Stimulated activated CD8-positive, alpha-beta memory T cell treated with anti-CD3 and anti-CD28 coated beads, Interleukin-15, amount 100 ng/mL, for 48 hours (primary cell): Measurements from ENCODE around the gene PLCB1.

Source experiments
- DNase-seq, 2 donors: peaks; one replicate each; pipeline ENCODE4 v3.0.0-alpha.2; 2020; ENCODE audit warnings: low read depth in 2 of 2

Gene PLCB1

DNA sequence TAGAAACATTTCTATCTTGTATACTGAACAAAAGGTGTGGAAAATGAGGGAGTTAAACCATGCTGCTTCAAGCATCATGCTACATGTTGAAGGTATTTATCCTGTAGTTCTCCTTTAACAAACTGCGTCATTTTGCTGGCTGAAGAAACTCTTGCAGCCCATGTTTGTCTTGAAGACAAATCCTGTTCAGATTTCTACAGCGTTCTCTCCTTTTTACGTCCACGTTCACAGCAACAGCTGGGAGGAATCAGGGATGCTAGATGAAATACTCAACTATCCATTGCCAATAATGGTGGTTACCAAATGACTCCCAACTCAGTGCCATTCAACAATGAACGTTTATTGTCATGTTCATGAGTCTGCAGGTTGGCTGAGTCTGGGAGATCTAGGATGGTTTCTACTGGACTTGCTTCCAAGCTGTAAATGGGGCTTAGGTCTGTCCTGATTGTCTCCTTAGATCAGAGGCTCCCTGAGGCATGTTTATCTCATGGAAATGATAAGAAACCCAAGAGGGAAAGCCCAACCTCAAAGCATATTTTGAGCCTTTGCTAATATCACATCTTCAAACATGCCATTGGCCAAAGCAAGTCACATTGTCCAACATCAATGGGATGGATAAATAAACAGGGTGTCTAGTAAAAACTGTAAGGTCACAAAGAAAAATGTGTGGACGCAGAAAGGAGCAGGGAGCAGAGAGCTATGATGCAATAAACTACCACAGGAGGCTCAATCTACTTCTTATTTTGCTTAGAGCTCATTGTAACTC, 2.7 kb upstream of the PLCB1 start:
- no peak for DNase-seq

DNA sequence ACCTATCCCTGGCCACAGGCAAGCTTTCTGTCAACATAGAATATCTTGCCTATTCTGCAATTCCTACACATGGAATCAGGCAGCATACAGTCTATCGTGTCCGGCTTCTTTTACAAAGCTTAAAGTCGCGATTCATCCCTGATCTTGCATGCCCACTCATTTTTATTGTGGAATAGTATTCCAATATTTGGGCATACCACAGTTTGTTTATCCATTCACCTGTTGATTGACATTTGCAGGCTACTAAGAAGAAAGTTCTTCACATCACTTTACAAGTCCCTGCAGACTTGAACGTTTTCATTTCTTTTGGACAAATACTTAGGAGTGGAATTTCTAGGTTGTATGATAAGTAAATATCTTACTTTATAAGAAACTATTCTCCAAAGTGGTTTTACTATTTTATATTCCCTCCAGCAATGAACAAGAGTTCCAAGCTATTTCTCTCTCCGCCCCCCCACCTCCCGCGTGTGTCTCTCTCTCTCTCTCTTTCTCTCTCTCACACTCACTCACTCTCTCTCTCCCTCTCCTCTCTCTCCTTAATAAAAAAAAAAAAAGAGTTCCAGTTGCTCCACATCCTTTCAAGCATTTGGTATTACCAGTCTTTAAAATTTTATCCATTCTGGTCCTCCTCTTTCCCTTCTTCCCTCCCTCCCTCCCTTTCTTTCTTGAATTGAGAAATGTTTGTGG, 1.1 kb upstream of the PLCB1 start:
- no peak for DNase-seq

DNA sequence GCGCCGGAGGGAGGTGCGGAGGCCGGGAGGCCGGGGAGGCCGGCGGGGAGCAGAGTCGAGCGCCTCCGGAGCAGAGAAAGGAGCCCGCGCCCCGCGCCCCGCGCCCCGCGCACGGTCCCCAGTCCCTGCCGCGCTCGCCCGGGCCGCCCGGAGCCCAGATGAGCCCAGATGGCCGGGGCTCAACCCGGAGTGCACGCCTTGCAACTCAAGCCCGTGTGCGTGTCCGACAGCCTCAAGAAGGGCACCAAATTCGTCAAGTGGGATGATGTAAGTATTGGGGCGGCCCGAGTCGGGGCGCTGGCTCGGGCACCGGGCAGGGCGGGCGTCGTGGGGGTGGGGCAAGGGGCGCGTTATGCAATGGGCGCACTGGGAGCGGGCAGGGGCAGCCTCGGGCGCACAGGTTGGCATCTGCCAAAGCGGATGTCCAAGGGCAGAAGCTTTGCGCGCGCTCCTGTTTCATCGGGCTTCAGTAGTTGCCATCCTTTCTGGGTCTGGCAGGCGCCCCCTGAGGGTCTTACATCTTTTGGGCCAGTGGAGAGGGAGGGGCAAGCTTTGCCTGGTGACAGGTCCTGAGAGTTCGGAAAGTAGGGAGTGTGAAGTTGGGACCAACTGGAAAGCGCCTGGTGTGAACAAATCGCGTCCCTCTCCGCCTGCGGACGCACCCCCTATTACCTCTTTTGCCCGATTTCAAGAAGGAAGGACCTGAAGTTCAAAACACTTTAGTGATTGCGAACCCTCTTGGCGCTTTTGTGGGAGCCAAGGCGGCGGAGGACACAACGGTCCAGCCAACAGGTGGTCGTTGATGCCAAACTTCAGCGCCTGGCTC, 631 bp downstream of the PLCB1 start:
- DNase-seq = no peak

DNA sequence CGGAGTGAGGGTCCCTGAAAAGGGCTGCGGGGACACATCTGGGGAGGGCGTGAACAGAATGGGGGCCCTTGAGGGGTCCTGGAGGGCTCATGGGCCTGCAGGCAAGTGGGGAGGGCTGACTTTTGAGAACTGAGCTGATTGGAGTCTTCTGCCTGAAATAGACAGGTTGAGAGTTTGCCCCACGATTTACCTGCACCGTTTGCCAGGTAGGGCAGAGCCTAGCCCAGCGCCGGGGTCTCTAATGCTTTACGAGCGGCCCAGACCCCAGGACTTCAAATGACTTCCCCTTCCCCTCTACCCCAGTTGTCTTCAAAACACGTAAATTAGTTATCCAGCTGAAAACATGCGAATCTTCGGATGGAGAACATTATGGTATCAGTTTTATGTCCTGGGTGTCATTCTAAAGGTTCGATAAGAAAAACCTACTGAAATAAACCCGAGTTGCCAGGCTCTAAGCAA, 1.3 kb downstream of the PLCB1 start:
- DNase-seq = no peak

DNA sequence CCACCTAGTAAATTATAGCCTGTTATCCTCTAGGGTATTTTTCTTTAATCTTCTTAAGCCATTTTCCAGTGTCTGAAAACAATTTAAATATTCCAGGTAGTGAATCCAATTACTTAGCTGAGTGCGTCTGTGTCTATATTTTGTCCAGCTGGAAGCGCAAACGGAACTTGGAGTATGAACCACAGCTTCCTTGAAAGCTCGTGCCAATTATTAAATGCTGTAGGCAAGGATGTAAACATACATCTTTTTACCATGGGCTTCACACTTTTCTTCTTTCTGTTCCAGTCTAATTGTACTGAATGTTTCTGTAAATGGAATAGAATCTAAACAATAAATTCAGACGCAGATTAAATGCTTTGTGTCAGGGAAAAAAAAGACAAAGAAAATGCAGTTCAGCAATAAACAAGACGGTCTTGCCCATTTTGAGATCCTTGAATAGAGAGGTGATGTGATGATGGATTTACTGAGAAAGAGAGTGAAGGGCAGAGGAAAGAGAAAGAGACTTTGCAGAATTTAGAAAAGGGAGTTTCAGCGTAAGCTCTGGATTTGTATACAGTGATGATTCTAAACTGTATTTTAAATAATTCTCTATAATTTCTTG, 1.9 kb downstream of the PLCB1 start:
- no peak for DNase-seq

DNA sequence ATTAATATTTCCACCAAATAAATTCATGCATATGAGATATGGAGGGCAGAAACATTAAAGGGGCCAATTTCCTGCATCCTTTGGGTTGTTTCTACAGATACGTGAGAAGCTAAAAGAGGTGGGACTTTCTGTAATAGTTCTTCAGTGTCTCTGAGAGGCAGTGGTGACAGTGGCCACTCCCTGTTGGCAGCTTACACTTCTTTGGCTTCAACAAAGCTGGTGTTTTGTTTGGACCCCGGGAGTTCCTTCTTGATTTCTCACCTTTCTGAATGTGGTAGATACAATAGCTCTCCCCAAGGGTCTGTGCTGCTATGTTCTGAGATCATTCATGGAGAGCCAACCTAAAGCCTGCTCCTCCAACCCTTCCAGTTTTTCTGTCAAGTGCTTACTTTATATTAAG, 7.8 kb downstream of the PLCB1 start:
- DNase-seq = no peak

DNA sequence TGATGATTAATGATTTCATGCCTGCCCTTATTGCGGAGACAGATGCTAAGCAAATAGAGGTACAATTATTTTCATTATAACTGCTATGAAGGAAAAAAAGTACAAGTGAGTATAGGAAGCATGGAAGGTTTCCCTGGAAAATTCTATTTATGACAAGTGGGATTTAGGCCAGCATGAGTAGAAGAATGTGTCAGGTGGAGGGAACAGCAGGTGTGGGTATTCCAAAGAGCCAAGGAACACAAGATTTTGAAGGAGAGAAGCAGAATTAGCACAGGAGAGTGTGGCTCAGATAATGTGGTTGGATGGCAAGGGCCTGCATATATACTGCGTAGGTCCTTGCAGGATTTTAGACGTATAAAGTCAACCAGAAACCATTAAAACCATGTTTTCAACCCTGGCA, 11.4 kb downstream of the PLCB1 start:
- no peak for DNase-seq

DNA sequence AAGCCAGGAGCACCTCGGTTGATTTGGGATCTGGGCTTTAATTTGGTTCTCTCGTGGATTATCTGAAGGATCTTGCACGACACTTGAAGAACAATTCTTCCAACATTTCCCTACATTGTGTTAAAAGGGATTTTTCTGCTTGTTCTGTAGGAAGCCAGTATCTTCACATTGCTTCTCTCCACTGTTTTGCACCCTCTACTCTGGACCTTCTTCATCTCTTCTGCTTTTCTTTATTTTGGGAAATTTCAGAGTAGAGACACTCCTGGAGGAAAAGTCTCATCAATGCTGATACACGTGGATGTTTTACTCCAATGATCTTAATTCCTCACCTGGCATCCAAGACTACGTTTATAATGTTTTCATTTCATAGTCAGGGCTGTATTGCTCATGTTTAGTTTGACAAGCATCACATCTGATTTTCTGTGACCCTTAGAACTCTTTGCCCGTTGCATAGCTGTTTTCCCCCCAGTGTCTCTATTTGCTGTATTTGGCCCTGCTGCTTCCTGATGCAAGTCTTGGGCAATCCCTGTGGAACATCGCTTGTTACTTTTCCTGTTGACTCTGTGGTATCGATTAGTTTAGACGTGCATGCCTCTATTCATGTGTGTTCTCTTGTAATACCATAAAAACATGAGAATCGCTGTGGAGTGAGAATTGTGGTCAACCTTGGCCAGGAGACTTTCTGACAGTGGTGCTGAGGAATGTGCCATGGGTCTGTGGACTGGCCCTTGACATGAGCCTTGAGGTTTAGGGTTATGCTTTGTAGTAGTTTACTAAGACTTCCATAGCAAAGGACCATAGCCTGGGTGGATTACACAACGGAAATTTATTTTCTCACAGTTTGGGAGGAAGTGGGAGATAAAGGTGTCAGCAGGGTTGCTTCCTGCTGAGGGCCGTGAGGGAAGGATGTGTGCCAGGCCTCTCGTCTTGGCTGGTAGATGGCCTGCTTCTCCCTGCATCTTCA, 12.5 kb downstream of the PLCB1 start:
- DNase-seq = no peak

DNA sequence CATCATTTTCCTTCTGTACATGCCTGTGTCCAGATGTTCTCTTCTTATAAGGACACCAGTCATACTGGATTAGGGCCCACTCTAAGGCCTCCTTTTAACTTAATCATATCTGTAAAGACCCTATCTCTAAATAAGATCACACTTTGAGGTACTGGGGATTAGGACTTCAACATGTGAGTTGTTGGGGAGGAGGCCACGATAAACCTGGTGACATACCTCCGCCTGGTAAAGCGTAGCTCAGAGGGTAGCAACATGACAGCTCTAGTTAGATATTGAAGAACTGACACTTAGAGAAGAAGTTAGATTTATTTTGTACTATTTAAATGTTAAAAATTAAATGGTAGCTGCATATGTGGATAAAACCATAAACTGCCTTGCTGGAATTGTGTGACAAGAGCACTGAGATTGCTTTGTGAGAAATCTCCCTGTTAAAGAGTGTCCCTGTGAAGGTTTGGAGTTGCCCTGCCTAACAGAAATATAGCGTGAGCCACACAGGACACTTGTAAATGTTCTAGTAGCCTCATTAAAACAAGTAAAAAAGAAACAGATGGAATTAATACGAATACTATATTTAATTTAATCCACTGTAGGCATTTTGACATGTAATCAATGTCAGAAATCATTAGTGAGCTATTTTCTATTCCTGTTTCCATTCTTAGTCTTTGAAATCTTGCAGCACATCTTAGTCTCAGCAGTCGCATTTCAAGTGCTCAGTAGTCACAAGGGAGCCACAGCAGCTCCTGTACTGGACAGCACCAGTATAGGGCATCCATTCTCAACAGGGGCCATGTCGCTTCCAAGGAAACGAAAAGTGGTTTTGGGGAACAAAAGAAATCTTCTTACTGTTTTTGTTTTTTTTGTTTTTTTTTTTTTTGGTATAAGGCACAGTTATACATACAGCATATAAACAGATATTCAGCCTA, 13.4 kb downstream of the PLCB1 start:
- DNase-seq = no peak

DNA sequence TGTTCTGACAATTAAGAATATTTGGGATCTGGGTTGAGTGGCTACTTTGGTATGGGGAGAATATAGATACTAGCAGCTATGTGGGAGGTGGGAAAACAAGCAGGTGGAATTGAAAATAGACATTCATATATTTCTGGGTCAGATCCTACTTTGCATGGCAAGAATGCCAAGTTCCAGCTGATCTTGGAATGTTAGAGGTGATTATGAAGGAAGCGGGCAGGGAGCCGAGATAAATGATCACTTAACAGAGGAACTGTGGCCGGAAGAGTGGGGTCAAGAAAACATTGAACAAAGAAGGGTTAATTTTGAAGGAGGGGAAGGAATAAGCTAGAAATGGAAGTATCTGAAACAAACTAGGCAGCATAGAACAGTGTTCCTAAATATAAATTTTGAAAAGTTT, 15.4 kb downstream of the PLCB1 start:
- DNase-seq = no peak

DNA sequence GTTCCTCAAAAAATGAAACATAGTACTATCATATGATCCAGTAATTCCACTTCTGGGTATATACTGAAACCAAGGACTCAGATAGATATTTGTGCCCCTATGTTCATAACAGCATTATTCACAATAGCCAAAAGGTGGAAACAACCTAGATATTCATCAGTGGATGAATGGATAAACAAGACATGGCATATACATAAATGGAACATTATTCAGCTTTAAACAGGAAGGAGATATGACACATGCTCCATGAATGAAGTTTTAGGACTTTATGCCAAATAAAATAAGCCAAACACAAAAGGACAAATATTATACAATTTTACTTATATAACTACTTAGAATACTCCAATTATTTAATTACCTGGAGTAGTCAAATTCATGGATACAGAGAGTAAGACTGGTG, 16.4 kb downstream of the PLCB1 start:
- DNase-seq = no peak

DNA sequence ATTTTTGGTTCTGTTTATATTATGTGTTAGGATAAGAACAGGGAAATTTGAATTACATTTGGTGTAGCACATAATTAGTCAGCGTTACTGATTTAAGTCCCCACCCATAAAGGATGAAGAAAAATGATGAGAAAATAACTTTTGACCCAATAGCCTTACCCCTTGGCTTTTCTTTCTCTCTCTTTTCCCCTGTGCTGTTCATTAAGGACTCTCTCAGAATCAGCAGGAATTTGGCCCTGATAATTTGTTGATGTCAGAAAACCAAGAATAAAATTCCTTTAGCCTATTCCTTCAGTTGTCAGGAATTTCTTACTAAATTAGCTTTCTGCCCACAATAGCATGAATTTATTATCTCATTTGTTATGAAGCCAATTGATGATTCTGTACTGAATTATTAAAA, 18.5 kb downstream of the PLCB1 start:
- no peak for DNase-seq

DNA sequence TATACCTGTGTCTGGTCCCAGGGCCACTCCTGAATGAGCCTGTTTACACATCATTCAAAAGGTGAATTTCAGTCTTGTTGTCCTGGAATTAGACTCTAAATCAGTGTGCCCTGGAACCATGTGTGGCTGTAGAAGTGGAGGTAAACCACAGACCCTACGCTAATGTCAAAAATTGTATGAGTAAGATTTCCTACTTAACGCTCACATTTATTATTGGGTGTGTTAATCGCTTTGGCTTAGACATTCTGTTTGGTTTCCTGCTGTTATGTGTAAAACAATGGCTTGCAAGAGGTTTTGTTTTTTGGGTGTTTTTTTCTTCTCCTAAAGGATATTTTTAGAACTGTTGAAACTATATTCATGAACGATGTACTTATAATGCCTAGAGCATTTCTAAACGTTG, 19.3 kb downstream of the PLCB1 start:
- no peak for DNase-seq

DNA sequence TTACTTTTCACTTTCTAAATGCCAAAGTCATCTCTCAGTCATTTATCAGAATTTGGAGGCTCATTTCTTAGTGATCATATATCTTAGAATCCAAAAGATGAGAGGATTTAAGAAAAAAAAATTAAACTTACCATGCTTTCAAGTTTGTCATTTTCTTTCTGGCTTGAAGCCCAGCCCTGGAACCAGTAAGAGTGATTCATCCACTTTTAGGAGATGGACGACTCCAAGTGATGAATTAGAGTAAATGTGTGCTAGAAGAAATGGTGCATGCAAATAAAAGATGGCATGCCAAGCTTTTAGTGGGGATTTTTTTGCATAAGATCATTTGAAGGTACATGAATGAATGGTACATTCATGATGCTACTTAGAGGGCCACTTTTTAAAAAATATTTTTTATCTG, 20.1 kb downstream of the PLCB1 start:
- DNase-seq = no peak

DNA sequence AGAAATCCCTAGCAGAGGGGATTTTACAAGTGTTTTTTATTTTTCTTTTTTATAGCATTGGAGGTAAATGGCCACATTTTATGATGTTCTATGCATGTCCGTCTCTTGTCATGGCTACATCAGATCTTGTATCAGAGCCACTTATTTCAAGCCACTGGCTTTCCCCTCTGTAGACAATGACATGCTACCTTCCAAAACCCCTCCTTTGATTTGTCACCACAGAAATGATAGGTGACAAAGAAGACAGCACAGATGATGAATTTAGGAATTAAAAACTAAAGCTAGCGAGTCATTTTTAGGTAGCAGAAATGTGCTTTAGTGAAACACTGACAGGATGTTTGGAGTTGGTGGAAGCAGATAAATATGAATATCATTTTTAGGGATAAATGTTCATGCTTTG, 20.8 kb downstream of the PLCB1 start:
- DNase-seq = no peak

DNA sequence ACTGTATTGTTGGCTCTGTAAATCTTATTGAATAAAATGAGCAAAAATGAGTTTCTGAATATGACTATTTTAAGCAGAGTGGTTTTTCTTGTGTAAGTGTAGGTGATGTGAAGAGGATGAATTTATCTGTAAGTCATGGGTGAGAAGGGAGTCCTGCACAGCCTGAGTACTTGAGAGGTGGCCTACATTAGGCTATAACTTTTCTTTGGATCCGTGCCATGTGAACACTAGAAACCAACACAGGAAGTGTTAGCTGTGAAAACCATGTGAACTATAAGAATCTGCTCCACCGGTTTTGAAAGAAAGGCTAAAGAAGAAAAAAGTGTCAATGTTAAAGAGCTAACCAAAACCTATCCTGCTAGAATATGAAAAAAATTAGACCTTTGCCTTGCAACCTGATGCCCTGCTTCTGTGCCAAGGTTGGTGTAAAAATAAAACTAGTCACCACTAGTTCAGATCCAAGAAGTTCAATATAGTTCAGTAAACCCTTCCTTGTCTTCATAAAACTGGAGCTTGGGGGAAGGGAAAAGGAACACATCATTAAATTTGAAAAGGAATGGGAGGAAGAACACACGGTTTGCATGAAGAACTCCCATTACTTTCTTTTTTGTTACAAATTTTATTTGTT, 21.3 kb downstream of the PLCB1 start:
- DNase-seq = no peak

DNA sequence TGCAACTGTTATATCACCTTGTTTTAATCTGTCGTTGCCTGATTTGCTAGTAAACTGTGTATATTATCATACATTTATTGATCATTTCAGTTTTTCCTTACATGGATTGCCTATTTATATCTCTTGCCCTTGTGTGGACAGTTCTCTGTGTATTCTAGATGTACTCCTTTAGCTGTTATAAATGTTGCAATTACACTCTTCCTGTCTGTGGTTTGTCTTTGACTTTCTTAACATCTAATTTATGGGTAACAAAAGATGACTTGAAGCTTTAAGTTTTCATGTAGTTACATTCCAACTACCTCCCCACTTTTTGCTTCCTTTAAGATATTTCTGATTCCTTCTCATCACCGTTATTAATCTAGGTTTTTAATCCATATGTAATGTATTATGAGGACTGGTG, 22.6 kb downstream of the PLCB1 start:
- DNase-seq = no peak

DNA sequence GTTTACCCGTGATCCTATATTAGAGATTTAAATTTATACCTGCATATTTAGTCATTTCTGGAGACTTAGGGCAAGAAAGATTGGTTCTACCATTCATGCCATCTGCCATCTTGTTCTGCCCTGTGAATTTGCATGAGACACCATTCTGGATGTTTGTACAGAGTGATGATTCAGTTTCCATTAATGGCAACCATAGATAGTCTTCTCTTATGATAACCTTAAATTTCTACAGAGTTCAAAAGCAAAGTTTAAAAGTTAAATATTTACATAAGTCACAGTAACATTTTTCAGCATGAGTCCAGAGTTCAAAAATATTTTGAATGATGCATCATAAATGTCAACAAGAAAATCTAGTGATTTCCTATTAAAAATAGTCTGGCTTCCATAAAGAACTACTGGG, 23.2 kb downstream of the PLCB1 start:
- DNase-seq = no peak

DNA sequence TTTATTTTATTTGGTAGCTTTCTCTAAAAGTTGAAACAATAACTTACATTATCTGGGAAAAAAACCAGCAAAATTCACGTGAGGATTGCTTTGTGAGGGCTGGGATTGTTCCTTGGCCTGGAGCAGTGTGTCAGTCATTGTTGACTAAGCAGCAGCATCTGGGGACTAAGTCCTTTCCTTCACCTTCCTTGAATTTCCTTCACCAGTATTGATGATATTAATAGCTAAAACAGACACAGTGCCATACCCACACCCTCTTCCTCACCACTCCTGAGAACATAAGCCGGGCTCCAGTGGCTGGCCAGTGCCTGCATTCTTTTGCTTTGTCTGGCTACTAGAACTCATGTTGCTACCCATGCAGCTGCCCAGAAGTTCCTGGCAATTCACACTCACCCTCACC, 23.7 kb downstream of the PLCB1 start:
- no peak for DNase-seq
